Stimulated activated CD8-positive, alpha-beta memory T cell treated with anti-CD3 and anti-CD28 coated beads, Interleukin-15, amount 100 ng/mL, for 24 hours (primary cell): ENCODE measurements around the gene SLC25A11.
A peak's percentile ranks its signal among the peaks of the same experiment; 100 is the strongest.

ENCODE experiments used
- DNase-seq: peaks from one replicate; pipeline ENCODE4 v3.0.0-alpha.2; 2020; ENCODE audit warnings: low read depth

Gene SLC25A11

DNA sequence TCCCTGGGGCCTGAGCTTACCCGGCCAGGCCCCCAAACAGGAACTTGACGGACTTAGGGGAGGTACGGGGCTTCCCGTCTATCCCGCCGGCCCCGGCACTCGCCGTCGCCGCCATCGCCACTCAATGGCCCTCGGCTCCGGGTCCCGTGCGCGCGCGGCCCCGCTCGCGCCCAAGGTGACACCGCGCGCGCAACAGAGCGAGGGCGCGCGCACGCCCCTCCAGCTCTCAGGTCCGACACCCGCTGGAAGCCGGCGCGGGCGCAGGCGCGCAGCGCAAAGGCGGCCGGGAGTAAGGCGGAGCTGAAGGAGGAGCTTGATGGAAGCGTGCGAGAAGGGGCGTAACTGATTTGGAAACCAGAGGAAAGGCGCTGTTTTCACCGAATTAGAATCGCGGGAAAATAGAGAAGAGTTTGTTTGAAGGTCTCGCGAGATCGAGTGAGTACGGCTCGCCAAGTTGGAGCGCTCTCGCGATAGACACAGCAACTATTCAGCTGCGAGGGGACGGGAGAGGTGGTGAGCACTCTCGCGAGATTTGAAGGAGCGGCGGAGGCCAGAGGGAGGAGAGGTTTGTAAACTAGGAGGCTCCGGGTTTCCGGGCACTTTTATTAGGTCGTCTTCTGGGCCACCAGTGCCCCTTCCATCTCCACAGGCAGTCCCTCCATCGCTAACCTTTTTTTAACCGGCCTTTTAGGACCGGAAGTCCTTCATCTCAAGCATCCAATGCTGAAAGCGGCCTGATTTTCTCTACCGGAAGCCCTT lies at the start of gene SLC25A11, which contains the start of gene RNF167:
Gene SLC25A11 (minus strand): TSS at position 251 of the 759 bp plus-strand sequence. CDS start 136 bp downstream, at position 115.
Gene RNF167 (plus strand): TSS at position 473 of the 759 bp plus-strand sequence. CDS start 642 bp downstream, outside the sequence.
- DNase-seq: peak; percentile 78

DNA sequence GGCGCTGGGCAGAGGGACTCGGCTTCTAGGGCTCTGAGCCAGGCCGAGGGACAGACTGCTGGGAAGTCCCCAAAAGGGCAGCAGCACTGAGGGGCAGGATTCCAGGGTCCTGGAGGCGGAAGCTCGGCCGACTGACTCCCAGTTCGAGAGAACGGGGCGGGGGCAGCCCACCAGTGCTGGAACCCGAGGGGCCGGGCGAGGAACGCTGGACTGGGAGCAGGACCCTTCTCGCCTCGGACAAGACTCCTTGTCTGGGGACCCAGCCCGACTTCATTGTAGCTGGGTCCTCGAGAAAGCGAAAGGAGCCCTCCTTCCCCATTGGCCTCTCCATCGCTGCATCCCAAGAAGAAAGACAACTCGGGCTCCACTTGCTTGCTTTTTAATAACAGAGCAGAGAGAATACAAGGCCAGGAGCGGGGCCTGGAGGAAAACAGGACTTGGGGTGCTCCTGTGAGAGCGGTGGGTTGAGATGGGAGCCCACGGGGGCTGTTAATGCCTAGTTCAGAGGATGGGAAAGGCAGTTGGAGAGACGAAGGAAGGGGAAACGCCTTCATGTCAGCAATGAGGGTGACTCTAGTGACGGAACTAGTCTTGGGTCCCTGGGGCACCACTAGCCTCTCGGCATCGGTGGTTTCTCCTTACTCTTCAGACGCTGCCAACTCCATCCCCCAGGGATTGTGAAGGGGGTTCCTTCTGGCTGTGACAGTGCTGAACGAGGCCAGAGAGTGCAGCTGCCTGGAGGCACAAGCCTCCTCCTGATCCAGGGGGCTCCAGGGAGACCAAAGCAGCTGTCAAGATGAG lies 48.1 kb upstream of the SLC25A11 start:
- DNase-seq: no peak

DNA sequence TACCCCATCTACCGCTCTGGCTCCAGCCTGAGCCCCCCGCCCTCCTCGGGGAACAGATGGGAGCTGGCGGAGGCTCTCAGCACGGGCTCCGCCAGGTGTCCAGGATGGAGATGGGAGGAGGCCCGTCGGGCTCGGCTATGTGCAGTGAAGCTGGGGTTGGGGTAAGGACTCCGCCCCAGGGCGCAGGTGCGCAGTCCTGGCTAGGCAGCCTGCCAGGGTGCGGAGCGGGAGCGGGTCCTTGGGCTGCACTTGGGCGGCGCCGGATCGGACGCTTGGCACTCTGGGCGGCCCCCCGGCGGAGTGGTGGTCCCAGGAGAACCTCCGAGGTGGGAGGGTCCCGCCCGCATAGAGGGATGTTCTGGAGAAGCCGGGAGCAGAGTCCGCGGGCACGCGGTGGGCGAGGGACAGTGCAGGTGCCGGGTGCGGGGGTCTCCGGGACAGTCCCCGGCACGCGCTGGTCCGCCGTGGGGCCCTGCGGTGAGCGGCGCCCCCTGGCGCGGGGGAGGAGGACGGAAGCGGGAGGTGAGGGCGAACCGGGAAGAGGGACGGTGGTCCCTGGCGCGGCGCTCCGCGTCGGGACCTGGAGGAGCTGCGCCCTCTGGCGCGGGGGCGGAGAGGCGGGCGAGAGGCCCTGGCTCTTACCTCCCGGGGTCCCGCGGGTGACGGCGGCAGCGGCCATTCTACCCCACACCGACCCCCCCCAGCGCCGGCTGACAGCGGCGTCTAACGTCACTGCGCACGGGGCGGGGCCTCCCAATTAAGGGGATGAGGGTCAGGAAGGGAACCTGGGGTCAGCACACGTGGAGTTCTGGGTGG lies 47.3 kb upstream of the SLC25A11 start, which contains the start of gene CAMTA2:
Gene CAMTA2 (minus strand): TSS at position 725 of the 816 bp plus-strand sequence. CDS start 1,453 bp downstream, outside the sequence.
- DNase-seq: peak; percentile 82

DNA sequence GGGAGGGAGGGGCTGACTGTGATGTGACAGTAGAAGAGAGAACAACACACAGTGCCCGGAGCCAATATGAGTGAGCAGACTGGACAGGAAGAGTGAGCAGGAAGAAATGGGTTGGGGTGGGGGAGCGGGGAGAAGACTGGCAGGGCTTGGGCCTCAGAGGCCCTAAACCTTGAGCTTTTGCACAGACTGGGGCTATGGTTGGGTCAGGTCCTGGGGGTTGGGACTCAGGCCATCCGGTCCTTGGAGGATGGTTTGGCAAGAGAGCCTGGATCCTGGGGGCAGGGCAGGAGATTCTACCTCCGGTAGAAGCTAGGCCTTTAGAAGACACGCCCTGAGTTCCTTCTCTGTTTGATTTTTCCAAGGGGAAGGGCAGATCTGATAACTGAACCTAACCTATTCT lies 46.6 kb upstream of the SLC25A11 start:
- DNase-seq: no peak

DNA sequence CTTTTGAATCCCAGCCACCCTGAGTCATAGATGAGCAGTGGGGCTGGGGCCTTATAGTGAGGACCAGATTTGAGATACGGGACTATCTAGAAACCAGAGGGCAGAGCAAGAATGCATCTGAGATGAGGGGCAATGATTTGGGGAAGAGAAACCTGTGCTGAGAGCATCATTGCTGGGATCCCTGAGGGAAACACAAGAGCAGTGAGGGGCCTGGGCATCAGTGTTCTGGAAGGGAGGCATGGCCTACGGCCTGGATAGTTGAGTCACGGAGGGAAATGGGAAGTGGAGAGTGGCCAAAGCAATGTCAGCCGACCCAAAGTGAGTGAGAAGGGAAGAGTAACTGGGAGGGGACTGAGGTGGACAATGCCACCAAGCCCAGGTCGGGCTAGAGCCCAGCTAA lies 42.5 kb upstream of the SLC25A11 start:
- no peak for DNase-seq

DNA sequence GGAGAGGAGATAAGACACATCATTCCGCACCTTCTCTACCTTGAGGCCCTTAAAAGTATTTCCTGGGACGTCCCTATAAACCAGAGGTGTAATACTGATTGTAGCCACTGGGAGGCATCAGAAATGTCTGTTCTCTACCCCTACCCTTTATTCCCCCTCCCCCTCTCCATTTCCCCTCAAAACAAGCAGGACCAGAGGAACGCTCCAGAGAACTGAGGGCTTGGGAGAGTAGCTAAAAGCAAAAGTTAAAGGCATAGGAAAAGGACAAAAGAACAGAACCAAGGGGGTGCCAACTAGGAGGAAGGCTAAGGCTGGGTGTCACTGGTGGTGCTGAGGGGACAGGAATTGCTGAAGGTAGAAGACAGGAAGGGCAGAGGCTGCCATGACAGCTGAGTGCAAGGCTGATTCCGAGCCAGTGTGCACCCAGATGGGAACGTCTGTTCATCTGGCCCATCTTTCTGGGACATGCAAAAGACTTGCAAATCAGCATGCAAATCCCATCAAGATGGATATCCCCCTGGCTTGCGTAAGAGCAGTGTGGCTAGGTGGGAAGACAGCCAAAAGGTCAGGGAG lies 40.9 kb upstream of the SLC25A11 start:
- no peak for DNase-seq

DNA sequence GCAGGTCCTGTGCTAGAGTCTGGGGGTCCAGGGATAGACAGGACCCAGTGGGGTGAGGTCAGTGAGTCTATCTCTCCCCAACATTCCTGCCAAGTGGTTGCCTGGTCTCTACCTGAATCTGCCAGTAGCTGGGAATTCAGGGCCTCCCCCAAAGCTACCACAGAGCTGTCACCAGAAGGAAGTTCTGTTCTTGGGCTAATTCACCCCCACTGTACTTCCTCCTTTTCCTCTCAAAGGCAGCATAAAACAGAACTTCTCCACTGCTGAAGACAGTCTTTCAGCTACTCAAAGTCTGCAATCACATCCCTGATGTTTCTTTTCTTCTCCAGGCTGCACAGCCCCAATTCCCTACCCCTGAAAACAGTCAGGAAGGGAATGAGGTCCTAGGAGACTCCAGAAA lies 38.9 kb upstream of the SLC25A11 start:
- DNase-seq: no peak

DNA sequence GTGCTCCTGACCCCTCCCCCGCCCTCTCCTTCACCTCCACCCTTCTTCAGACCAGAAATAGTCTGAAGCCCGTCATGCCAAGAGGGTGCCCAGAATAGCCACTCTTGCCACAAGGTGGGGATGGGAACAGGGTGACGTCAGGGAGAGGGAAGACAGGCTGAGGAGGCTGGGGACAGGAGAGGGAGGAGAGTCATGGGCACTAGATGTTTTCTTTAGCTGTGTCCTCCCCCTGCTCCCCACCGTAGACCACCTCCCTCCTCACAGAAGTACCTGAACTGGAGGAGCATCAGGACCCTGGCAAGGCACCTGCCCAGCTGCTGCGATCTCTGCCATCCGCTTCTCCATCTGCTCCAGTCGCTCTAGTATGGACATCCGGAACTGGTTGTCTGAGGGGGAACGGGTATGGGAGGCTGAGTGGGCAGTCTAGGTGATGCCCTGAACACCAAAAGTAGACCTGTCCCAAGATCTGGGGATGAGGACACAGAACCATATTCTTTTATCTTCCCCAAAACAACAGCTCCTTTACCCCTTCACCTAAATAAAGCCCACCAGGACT lies 34.3 kb upstream of the SLC25A11 start:
- no peak for DNase-seq

- no peak for DNase-seq
Observed at GRCh38 chr17:4973256-4974114, 33.6 kb upstream of the SLC25A11 start.

DNA sequence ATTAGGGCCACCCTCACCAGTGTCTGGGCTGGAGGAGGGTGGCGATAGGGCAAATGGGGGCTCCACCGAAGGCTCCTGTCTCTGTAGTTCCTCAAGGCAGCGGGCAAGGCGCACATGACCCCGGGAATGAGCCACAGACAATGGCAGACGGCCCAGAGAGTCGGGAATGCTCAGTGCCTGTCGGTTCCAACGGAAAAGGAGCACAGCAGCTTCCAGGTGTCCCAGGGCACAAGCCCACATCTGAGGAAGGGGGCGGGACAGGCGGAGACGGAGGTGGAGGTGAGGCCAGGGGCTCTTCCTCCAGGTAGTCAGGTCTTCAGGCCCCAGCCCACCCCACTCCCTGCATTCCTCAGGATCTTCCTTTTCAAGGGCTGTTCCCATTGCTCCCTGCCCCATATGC lies 32.9 kb upstream of the SLC25A11 start:
- DNase-seq: no peak

DNA sequence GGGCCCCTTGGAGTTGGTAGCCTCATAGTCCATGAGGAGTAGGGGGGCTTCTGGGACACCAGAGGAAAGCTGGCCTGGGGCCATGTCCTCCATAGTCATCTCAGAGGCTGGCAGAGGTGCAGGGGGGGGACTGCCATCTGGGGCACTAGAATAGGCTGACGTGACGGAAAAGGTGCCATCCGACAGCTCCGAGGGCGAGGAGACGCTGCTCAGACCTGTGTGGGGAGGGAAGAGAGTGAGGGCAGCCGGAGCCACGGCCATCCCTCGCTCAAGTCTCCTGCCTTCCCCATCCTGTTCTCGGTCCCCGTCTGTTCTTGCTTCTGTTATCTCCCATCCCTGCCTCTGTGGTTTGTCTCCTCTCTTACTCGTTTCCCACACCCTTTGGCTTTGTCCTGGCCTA lies 32.5 kb upstream of the SLC25A11 start:
- DNase-seq: no peak

DNA sequence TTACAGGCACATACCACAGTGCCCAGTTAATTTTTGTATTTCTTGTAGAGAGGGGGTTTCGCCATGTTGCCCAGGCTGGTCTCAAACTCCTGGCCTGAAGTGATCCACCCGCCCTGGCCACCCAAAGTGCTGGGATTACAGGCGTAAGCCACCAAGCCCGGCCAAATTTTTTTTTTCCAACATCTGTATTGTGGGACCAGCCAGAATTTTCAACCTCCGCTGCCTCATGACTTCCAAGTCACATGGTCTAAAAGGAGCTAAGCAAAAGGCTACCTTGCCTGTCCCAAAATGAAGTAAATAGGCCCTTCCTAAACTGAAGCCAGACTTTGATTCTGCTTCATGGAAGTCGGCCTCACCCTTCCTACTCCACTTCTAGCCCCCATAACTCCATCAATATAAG lies 32.0 kb upstream of the SLC25A11 start:
- DNase-seq: no peak

- no peak for DNase-seq
Observed at GRCh38 chr17:4970273-4970672, 30.4 kb upstream of the SLC25A11 start.

- DNase-seq: no peak
Observed at GRCh38 chr17:4969551-4970173, 29.8 kb upstream of the SLC25A11 start.

- no peak for DNase-seq
Observed at GRCh38 chr17:4969047-4969550, 29.3 kb upstream of the SLC25A11 start.

DNA sequence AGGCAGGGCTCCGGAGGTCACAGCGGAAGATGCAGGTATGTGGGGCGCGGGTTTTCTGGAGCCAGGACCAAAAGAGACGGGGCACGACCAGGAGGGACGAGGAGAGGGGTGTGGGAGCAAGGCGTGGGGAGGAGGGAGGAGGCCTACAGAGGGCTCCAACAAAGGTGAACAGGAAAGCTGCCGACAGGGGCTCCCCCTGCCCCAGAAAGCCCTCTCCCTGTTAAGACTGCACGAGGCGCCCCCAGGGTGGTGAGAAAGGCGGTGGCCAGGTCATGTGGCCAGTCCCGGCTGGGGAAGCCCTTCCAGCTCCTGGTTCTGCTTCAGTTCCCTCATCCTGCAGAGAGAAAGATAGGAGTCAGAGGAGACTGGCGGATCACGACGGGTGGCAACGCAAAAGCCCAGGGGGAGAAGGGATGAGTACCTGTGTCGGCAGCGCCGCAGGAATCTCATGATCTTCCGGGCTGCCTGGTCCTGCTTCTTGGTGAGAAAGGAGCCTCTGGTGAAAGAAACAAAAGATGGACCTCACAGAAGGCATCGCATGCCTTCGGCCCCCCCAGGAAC lies 28.7 kb upstream of the SLC25A11 start:
- no peak for DNase-seq

- peak; percentile 79 for DNase-seq
Observed at GRCh38 chr17:4967539-4968485, 28.0 kb upstream of the SLC25A11 start, which contains the start of gene SPAG7. SPAG7 (minus strand) TSS chr17:4967817; CDS start chr17:4967804, 13 bp downstream.
